Loucy (cell line): ENCODE data around the gene ORMDL3.

Source experiments
- H2AFZ ChIP-seq: fragments of 200-600 bp; sonication (generic); 2 replicates; pipeline ENCODE4 v1.6.0; 2016; ENCODE audit warnings: antibody characterized with exemption, mild to moderate bottlenecking, low read length, moderate library complexity
- H3F3A ChIP-seq: fragments of 200-600 bp; 2 replicates; pipeline ENCODE4 v1.6.0; 2016; ENCODE audit warnings: antibody characterized with exemption, low read depth, mild to moderate bottlenecking
- H3K27me3 ChIP-seq: fragments of 200-600 bp; sonication (generic); 2 replicates; pipeline ENCODE4 v1.6.1; 2014; ENCODE audit warnings: low read length, mild to moderate bottlenecking; ENCODE audit not compliant: insufficient read depth, poor library complexity, severe bottlenecking
- H3K36me3 ChIP-seq: fragments of 200-600 bp; sonication (generic); 2 replicates; pipeline ENCODE4 v1.6.1; 2016; ENCODE audit warnings: low read length; ENCODE audit not compliant: insufficient read depth
- H3K4me1 ChIP-seq: fragments of 200-600 bp; sonication (generic); 2 replicates; pipeline ENCODE4 v1.5.1; 2014; ENCODE audit warnings: low read length, mild to moderate bottlenecking; ENCODE audit not compliant: insufficient read depth, poor library complexity, severe bottlenecking
- H3K4me2 ChIP-seq: fragments of 200-600 bp; sonication (generic); 2 replicates; pipeline ENCODE4 v1.6.0; 2014; ENCODE audit warnings: antibody characterized with exemption, low read length, low read depth, mild to moderate bottlenecking; ENCODE audit not compliant: poor library complexity, severe bottlenecking
- H3K4me3 ChIP-seq: fragments of 200-600 bp; sonication (generic); 2 replicates; pipeline ENCODE4 v1.5.1; 2014; ENCODE audit warnings: low read length, mild to moderate bottlenecking, mixed read lengths; ENCODE audit not compliant: poor library complexity, severe bottlenecking
- H3K79me2 ChIP-seq: fragments of 200-600 bp; sonication (generic); 2 replicates; pipeline ENCODE4 v1.6.1; 2014; ENCODE audit warnings: low read length; ENCODE audit not compliant: insufficient read depth
- H3K9ac ChIP-seq: fragments of 200-600 bp; sonication (generic); 2 replicates; pipeline ENCODE4 v1.6.0; 2014; ENCODE audit warnings: mild to moderate bottlenecking, low read depth, low read length, moderate library complexity; ENCODE audit not compliant: poor library complexity, severe bottlenecking
- H3K9me2 ChIP-seq: fragments of 200-600 bp; sonication (generic); replicated peaks from 2 replicates; pipeline ENCODE4 v1.6.1; 2016; ENCODE audit warnings: low read depth, low read length, mixed read lengths
- H3K9me3 ChIP-seq: fragments of 200-600 bp; sonication (generic); 2 replicates; pipeline ENCODE4 v1.6.1; 2014; ENCODE audit warnings: mild to moderate bottlenecking, antibody characterized with exemption, low read length, low read depth; ENCODE audit not compliant: insufficient read depth
- H4K20me1 ChIP-seq: fragments of 200-600 bp; sonication (generic); 2 replicates; pipeline ENCODE4 v1.6.0; 2014; ENCODE audit warnings: antibody characterized with exemption, low read length, mild to moderate bottlenecking; ENCODE audit not compliant: insufficient read depth, poor library complexity, severe bottlenecking
- CTCF ChIP-seq: fragments of 200-600 bp; sonication (generic); conservative IDR thresholded peaks from 2 replicates; pipeline ENCODE4 v1.5.1; 2014; ENCODE audit warnings: mild to moderate bottlenecking, antibody characterized with exemption, low read length
- EZH2phosphoT487 ChIP-seq: fragments of 200-600 bp; IDR thresholded peaks from 2 replicates; pipeline ENCODE4 v1.6.1; 2018; ENCODE audit warnings: antibody characterized with exemption, mild to moderate bottlenecking, moderate library complexity, borderline replicate concordance

ORMDL3 gene

GRCh38 chr17:39939588-39940419 is 12.4 kb upstream of the ORMDL3 start:
- no peak for TF ChIP-seq EZH2phosphoT487
- TF ChIP-seq CTCF = peak; percentile 71
- Histone ChIP-seq H2AFZ (peak overlapping the region; percentile 59; the same call in 1 of the 2 replicates), H3K4me1 (peaks cover 9% of the 10 kb centered on the region), H3K9me2 (no peaks in the 10 kb centered on the region), H3K4me3 (no peak overlapping the region), H3K36me3 (no peaks in the 10 kb centered on the region), H3K9ac (peak overlapping the region; percentile 25), H3K27me3 (no peaks in the 10 kb centered on the region), H3K79me2 (no peaks in the 10 kb centered on the region), H3K4me2 (peak overlapping the region; percentile 20), H3F3A (no peaks in the 10 kb centered on the region), H4K20me1 (no peaks in the 10 kb centered on the region), H3K9me3 (no peaks in the 10 kb centered on the region)

- Histone ChIP-seq H3K27me3 (no peaks in the 10 kb centered on the region), H3K4me3 (no peak overlapping the region), H3K9me2 (no peaks in the 10 kb centered on the region), H3F3A (no peaks in the 10 kb centered on the region), H3K4me2 (no peak overlapping the region), H3K79me2 (no peaks in the 10 kb centered on the region), H4K20me1 (no peaks in the 10 kb centered on the region), H3K9ac (no peak overlapping the region), H3K4me1 (peaks cover 9% of the 10 kb centered on the region), H3K9me3 (no peaks in the 10 kb centered on the region), H2AFZ (peak overlapping the region; percentile 59; the same call in 1 of the 2 replicates), H3K36me3 (no peaks in the 10 kb centered on the region)
- TF ChIP-seq EZH2phosphoT487 = no peak
- TF ChIP-seq CTCF = no peak
These were observed 11.7 kb upstream of the ORMDL3 start for GRCh38 chr17:39939106-39939505.

- H3K9me2 ChIP-seq = no peaks in the 10 kb centered on the region
- H4K20me1 ChIP-seq = no peaks in the 10 kb centered on the region
- no peak overlapping the region for H3K9ac ChIP-seq
- TF ChIP-seq EZH2phosphoT487 (no peak), CTCF (no peak)
- no peaks in the 10 kb centered on the region for H3K36me3 ChIP-seq
- no peaks in the 10 kb centered on the region for H3K79me2 ChIP-seq
- no peaks in the 10 kb centered on the region for H3K27me3 ChIP-seq
- no peaks in the 10 kb centered on the region for H3K9me3 ChIP-seq
- no peak overlapping the region for H3K4me2 ChIP-seq
- no peaks in the 10 kb centered on the region for H3F3A ChIP-seq
- H3K4me3 ChIP-seq = no peak overlapping the region
- H3K4me1 ChIP-seq = peaks cover 9% of the 10 kb centered on the region
- no peak overlapping the region for H2AFZ ChIP-seq
These were observed 10.9 kb upstream of the ORMDL3 start for GRCh38 chr17:39938140-39938869.
